OCI-LY1 (cell line): ENCODE data around the gene TMEM184B.

Source experiments
- H2AFZ ChIP-seq: fragments of 200-600 bp; sonication (generic), shearing (Covaris generic); 2 replicates; pipeline ENCODE4 v1.6.0; 2014; ENCODE audit warnings: antibody characterized with exemption, mild to moderate bottlenecking, low read length
- H3F3A ChIP-seq: fragments of 200-600 bp; sonication (generic), shearing (Covaris generic); 2 replicates; pipeline ENCODE4 v1.6.0; 2014; ENCODE audit warnings: mild to moderate bottlenecking, antibody characterized with exemption, low read length, moderate library complexity; ENCODE audit not compliant: insufficient read depth
- H3K27ac ChIP-seq: fragments of 200-600 bp; sonication (generic); 2 replicates; pipeline ENCODE4 v1.5.1; 2014; ENCODE audit warnings: low read length, mixed run types, mild to moderate bottlenecking, low read depth; ENCODE audit not compliant: poor library complexity, severe bottlenecking
- H3K27me3 ChIP-seq: fragments of 200-600 bp; sonication (generic); 2 replicates; pipeline ENCODE4 v1.6.0; 2014; ENCODE audit warnings: antibody characterized with exemption, mild to moderate bottlenecking, low read length, moderate library complexity; ENCODE audit not compliant: insufficient read depth
- H3K36me3 ChIP-seq: fragments of 200-600 bp; sonication (generic); 2 replicates; pipeline ENCODE4 v1.6.1; 2014; ENCODE audit warnings: mild to moderate bottlenecking, antibody characterized with exemption, low read length, moderate library complexity, mixed read lengths; ENCODE audit not compliant: insufficient read depth
- H3K4me1 ChIP-seq: fragments of 200-600 bp; sonication (generic); 2 replicates; pipeline ENCODE4 v1.5.1; 2014; ENCODE audit warnings: mild to moderate bottlenecking, low read length, moderate library complexity; ENCODE audit not compliant: insufficient read depth, severe bottlenecking
- H3K4me2 ChIP-seq: fragments of 200-600 bp; sonication (generic), shearing (Covaris generic); 2 replicates; pipeline ENCODE4 v1.6.1; 2014; ENCODE audit warnings: low read length
- H3K4me3 ChIP-seq: fragments of 200-600 bp; sonication (generic); 2 replicates; pipeline ENCODE4 v1.5.1; 2014; ENCODE audit warnings: low read length, low read depth, mild to moderate bottlenecking, mixed read lengths; ENCODE audit not compliant: poor library complexity, severe bottlenecking
- H3K79me2 ChIP-seq: fragments of 200-600 bp; shearing (Covaris generic); 2 replicates; pipeline ENCODE4 v1.6.1; 2016; ENCODE audit warnings: mixed run types, low read length, mixed read lengths; ENCODE audit not compliant: insufficient read depth
- H3K9ac ChIP-seq: fragments of 200-600 bp; sonication (generic), shearing (Covaris generic); 2 replicates; pipeline ENCODE4 v1.6.1; 2014; ENCODE audit warnings: mild to moderate bottlenecking, low read length, mixed read lengths
- H3K9me2 ChIP-seq: fragments of 200-600 bp; sonication (generic), shearing (Covaris generic); 2 replicates; pipeline ENCODE4 v1.6.1; 2014; ENCODE audit warnings: low read depth, mild to moderate bottlenecking, low read length, mixed read lengths
- H3K9me3 ChIP-seq: fragments of 200-600 bp; shearing (Covaris generic); 2 replicates; pipeline ENCODE4 v1.6.1; 2014; ENCODE audit warnings: low read length, mixed read lengths
- H4K20me1 ChIP-seq: fragments of 200-600 bp; sonication (generic), shearing (Covaris generic); 2 replicates; pipeline ENCODE4 v1.6.0; 2016; ENCODE audit warnings: mild to moderate bottlenecking, low read length; ENCODE audit not compliant: insufficient read depth
- CTCF ChIP-seq: fragments of 200-600 bp; sonication (generic), shearing (Covaris generic); IDR thresholded peaks from 2 replicates; pipeline ENCODE4 v1.5.1; 2017; ENCODE audit warnings: mild to moderate bottlenecking, antibody characterized with exemption, low read length, moderate library complexity, mixed read lengths
- EZH2 ChIP-seq: fragments of 200-600 bp; sonication (generic), shearing (Covaris generic); IDR thresholded peaks from 2 replicates; pipeline ENCODE4 v1.8.0; 2017; ENCODE audit warnings: borderline replicate concordance, mixed run types, mild to moderate bottlenecking, antibody characterized with exemption, low read length, moderate library complexity, mixed read lengths

The TMEM184B gene

GRCh38 chr22:38226853-38227649 lies 45.8 kb downstream of the TMEM184B start:
- no peak for TF ChIP-seq EZH2
- TF ChIP-seq CTCF, result no peak
- H2AFZ ChIP-seq, result no peak overlapping the region
- no peaks in the 10 kb centered on the region for H3K9me2 ChIP-seq
- no peaks in the 10 kb centered on the region for H3F3A ChIP-seq
- H3K27me3 ChIP-seq, result no peaks in the 10 kb centered on the region
- H3K4me1 ChIP-seq, result no peaks in the 10 kb centered on the region
- H3K27ac ChIP-seq, result no peak overlapping the region
- no peak overlapping the region for H3K4me3 ChIP-seq
- H3K9me3 ChIP-seq, result no peaks in the 10 kb centered on the region
- no peaks in the 10 kb centered on the region for H3K79me2 ChIP-seq
- H3K4me2 ChIP-seq, result no peak overlapping the region
- no peaks in the 10 kb centered on the region; the same call in 1 of the 2 replicates for H3K36me3 ChIP-seq
- no peak overlapping the region for H3K9ac ChIP-seq
- H4K20me1 ChIP-seq, result no peaks in the 10 kb centered on the region

- TF ChIP-seq EZH2, result no peak
- peak; percentile 25; the same call in 1 of the 2 replicates for TF ChIP-seq CTCF
- H3K27ac ChIP-seq, result no peak overlapping the region
- no peaks in the 10 kb centered on the region for H3K9me2 ChIP-seq
- no peaks in the 10 kb centered on the region for H4K20me1 ChIP-seq
- H3K4me2 ChIP-seq, result no peak overlapping the region
- no peaks in the 10 kb centered on the region for H3F3A ChIP-seq
- no peaks in the 10 kb centered on the region; the same call in 1 of the 2 replicates for H3K27me3 ChIP-seq
- no peaks in the 10 kb centered on the region for H3K4me1 ChIP-seq
- no peak overlapping the region for H2AFZ ChIP-seq
- no peaks in the 10 kb centered on the region for H3K79me2 ChIP-seq
- no peak overlapping the region for H3K4me3 ChIP-seq
- no peaks in the 10 kb centered on the region for H3K9me3 ChIP-seq
- H3K36me3 ChIP-seq, result no peaks in the 10 kb centered on the region
- no peak overlapping the region for H3K9ac ChIP-seq
Observed at GRCh38 chr22:38223289-38223960, 49.4 kb downstream of the TMEM184B start.

- no peaks in the 10 kb centered on the region for H3K9me3 ChIP-seq
- no peaks in the 10 kb centered on the region; the same call in 1 of the 2 replicates for H3K27me3 ChIP-seq
- H3K4me1 ChIP-seq, result no peaks in the 10 kb centered on the region
- no peak overlapping the region for H3K4me3 ChIP-seq
- H4K20me1 ChIP-seq, result no peaks in the 10 kb centered on the region
- no peaks in the 10 kb centered on the region for H3K79me2 ChIP-seq
- no peaks in the 10 kb centered on the region for H3K36me3 ChIP-seq
- H3K4me2 ChIP-seq, result no peak overlapping the region
- no peak overlapping the region for H2AFZ ChIP-seq
- TF ChIP-seq EZH2 (no peak), CTCF (no peak)
- H3K9ac ChIP-seq, result no peak overlapping the region
- H3F3A ChIP-seq, result no peaks in the 10 kb centered on the region
- H3K27ac ChIP-seq, result no peak overlapping the region
- H3K9me2 ChIP-seq, result no peaks in the 10 kb centered on the region
Observed at GRCh38 chr22:38222797-38223119, 50.1 kb downstream of the TMEM184B start.
